DND-41 (cell line): ENCODE measurements around the gene RNF217.

Experiments
- CTCF ChIP-seq: IDR thresholded peaks from 2 replicates; pipeline ENCODE4 v1.5.1; 2012; ENCODE audit warnings: borderline replicate concordance, low read length, moderate library complexity, mild to moderate bottlenecking; ENCODE audit not compliant: poor library complexity, severe bottlenecking; ENCODE audit errors: extremely low read depth
- EZH2 ChIP-seq: IDR thresholded peaks from 3 replicates; pipeline ENCODE4 v1.6.1; 2012; ENCODE audit warnings: borderline replicate concordance, low read depth, mild to moderate bottlenecking, moderate library complexity, low read length, inconsistent platforms; ENCODE audit not compliant: severe bottlenecking

DNA sequence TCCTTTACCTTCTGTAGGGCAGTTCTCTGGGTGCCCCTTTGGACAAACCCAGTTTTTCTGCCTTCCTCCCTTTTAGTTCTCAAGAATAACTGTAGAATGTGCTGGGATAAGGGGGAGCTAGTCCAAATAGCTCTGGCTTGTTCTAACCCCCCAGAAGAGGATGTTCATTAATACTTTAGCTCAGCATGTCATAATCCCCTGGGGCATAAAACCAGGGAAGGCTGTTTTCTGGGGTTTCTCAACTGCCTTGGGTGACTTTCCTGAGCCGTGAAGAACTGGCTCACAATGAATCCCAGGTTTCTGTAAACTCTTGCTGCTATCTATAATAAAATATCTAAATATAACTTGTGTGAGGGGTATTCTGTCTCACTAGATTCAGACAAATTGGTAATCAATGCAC, 44.5 kb upstream of the RNF217 start:
- TF ChIP-seq CTCF (no peak), EZH2 (no peak)
